Activated T-helper 1 cell treated with Interleukin-2 at 50 U/mL for 16 hours (primary cell): Measurements from ENCODE around the gene TTLL5.

ENCODE experiments used
- DNase-seq: peaks from one replicate; pipeline ENCODE4 v3.0.0-alpha.2; 2020; ENCODE audit warnings: low read depth

Gene TTLL5

GRCh38 chr14:75863221-75863620, 202.2 kb downstream of the TTLL5 start:
- DNase-seq = no peak

- DNase-seq = no peak
Observed at GRCh38 chr14:75864352-75864751, 203.3 kb downstream of the TTLL5 start.

DNA sequence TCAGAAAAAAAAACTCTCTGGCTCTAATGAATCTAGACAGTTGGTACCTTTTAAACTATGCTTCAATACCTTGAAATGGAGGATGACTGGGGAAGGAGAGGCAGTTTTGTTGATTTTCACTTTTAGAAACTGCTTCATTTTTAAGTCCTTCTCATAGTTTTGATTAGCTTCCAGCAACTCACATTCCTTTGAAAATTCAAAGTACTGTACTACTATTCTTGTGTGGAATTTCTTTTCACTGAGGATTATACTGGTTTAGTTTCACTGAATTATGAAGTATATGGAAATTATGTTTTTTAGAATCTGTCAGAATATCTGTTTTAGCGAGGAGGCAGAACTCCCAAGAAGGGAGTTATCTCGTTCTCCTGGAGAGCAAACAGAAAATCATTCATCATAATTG, 204.5 kb downstream of the TTLL5 start:
- no peak for DNase-seq

- DNase-seq = no peak
Observed at GRCh38 chr14:75866970-75867369, 205.9 kb downstream of the TTLL5 start.

- DNase-seq = no peak
Observed at GRCh38 chr14:75871181-75871880, 210.3 kb downstream of the TTLL5 start.

DNA sequence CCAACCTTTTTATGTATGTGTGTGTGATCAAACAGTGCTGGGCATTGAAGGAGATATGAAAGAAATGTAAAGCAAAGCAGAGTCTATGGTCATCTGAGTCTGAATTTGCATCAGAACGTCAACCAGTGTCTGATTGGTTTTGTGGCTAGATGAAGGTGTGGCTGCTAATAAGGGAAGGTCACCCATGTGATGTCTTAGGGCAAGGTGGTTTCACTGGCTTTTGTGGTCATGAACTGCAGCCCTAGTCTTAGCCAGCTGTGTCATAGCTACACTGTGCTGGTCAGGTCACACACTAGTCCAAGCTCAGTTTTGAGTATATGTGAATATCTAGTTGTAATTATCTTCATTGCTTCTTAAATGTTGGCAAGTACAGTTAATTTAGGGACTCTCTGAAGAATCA, 214.9 kb downstream of the TTLL5 start:
- no peak for DNase-seq

GRCh38 chr14:75876530-75876929, 215.5 kb downstream of the TTLL5 start:
- DNase-seq = no peak

GRCh38 chr14:75877292-75877691, 216.2 kb downstream of the TTLL5 start:
- no peak for DNase-seq

GRCh38 chr14:75877884-75878283, 216.8 kb downstream of the TTLL5 start:
- DNase-seq = no peak

DNA sequence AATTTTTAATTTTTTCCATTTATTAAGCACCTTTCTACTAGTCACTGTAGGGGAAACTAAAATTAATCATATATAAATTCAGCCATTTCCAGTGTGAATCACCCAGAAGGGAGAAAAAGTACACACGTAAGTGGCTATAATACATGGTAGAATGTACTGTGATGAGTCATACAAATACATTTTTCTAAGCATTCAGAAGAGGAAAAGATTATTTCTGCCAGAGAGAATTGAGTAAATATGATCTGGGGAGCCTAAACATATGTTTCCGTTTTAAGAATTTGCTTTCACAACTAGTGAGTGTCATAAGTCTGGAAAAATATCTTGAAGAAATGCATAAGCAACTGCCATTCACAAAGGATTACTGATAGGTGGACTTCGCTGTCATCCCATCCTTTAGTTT, 218.0 kb downstream of the TTLL5 start:
- no peak for DNase-seq

GRCh38 chr14:75880512-75880911, 219.5 kb downstream of the TTLL5 start:
- DNase-seq = no peak

GRCh38 chr14:75881994-75882393, 220.9 kb downstream of the TTLL5 start:
- no peak for DNase-seq

GRCh38 chr14:75884198-75884611, 223.2 kb downstream of the TTLL5 start:
- no peak for DNase-seq

DNA sequence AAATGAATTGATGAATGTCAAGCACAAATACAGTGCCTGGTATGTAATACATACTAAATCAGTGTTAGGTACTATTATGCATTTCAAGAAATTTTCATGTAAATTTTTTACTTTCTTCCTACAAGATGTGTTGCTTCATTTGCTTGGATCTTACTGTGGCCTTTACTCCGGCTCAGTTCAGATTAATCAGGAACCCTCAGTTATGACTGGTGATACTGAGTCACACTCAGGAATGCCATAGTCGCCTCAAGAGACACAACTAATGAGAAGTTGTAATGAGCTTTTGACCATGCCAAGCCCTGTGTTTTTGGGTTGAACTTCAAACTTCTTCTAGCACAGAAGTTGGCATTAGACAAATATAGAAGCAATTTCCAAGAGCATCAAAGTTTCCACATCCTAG, 224.8 kb downstream of the TTLL5 start:
- no peak for DNase-seq

DNA sequence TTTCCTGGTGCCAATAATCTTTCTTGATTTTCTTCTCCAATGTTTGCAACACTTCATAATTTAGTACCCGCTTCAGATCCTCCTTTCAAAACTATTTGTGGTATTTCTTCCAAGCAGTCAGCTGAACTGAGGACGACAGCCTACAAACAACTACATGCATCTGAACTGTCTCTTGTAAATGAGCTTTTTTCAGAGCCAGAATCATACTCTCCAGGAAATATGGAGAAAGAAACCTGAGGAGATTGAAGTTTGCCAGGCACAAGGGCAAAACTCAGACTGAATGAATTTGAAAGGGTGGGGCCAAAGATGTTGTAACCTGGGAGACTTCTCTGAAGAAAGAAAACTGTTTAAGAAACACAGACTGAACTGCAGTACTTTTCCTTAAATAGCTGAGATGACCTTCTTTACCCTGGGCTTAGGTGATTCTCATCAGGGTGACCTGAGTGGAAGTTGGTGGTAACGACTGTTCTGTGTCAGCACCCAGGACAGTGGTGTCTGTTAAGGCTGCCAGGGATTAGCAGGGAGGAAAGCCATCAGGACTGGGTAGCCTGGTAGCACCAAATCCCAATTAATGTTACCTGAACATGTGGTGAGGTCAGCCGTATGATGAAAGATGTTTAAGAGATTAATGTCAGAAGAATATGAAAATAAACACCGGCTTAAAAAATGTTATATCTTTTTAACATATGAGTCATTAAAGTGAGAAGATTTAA, 225.7 kb downstream of the TTLL5 start:
- DNase-seq = no peak

- DNase-seq = no peak
Observed at GRCh38 chr14:75888945-75889344, 227.9 kb downstream of the TTLL5 start.

- no peak for DNase-seq
Observed at GRCh38 chr14:75896341-75896740, 235.3 kb downstream of the TTLL5 start.

- no peak for DNase-seq
Observed at GRCh38 chr14:75904311-75904710, 243.3 kb downstream of the TTLL5 start.

DNA sequence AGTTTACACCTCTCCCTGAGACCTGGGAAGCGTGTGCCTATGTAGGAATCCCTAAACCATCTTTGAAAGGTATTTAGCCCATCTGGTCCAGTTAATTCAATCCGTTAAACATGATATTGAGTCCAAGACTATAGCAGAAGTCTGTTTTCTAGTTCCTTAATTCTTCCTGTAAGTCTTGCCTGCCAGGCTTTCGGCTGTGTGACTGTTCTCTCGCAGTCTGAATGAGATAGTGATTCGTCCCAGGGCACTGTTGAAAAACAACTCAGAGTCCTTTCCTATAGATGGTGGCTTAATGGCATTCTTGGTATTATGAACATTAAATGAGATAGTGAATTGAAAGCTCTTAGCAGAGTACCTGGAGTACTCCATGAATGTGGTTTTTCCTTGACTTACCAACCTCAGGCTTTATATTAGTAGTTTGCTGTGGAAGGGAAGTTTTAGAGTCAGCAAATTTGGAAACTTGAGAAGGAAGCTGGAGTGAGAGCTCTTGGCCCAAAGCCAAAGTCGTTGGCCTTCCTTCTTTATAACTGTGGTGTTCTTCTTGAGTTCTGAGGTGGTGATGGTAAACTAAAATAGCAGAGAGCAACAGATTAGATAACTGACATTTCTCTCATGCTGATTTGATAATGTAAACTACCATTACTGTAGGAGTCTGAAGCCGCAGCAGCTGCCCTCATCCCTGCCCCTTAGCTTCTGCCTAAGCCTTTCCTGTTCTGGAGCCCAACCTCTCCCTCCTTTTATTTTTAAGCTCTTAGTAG, 244.3 kb downstream of the TTLL5 start:
- no peak for DNase-seq

GRCh38 chr14:75906228-75906627, 245.2 kb downstream of the TTLL5 start:
- DNase-seq = no peak

- peak; percentile 33 for DNase-seq
Observed at GRCh38 chr14:75906680-75907280, 245.7 kb downstream of the TTLL5 start.

DNA sequence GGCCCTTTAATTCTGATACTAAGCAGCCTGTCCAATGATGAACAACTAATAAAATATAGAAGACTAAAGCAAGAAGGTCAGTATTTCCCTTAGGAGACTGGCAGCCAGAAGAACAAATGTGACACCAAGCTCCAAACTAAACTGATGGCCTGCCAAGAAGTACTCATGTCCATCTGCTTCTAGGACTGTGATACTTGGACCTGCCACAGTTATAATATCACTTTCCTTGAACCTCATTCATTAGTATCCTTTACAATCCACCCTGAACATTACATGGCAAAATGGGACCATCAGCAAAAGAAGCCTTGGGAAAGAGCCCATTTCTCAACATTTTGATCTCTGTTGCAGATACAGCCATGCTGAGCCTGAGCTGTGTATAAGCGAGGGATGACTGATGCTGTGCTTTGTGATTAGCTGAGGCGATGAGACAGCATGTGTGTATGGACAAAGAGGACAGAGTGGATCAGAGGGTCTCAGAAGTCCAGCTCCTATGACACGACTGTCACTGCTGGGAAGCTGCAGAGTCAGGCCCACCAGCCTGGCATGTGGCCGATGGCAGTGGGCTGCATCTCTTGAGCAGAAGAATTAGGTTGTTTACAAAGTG, 246.8 kb downstream of the TTLL5 start:
- no peak for DNase-seq
